Effector memory CD4-positive, alpha-beta T cell (primary cell): ENCODE measurements around the gene RUNX3.
"Not testable (repeated sequence)": the region's sequence is repeated elsewhere in the genome, so short reads cannot be mapped to it uniquely, and the experiment has no call there.

Experiments used
- DNase-seq, 3 donors: peaks; one replicate each; pipeline ENCODE4 v3.0.0-alpha.2; 2020
- H3K27ac ChIP-seq: 2 replicates; pipeline ENCODE4 v1.7.0; 2013; ENCODE audit warnings: mild to moderate bottlenecking, low read length, moderate library complexity; ENCODE audit not compliant: insufficient read depth, poor library complexity, severe bottlenecking
- H3K27me3 ChIP-seq: replicated peaks from 2 replicates; pipeline ENCODE4 v1.7.0; 2013; ENCODE audit warnings: mild to moderate bottlenecking, low read length; ENCODE audit not compliant: insufficient read depth, control insufficient read depth, poor library complexity, severe bottlenecking
- H3K36me3 ChIP-seq: 2 replicates; pipeline ENCODE4 v1.7.0; 2013; ENCODE audit warnings: mild to moderate bottlenecking, low read length, moderate library complexity; ENCODE audit not compliant: control insufficient read depth, insufficient read depth
- H3K4me1 ChIP-seq: 2 replicates; pipeline ENCODE4 v1.7.0; 2013; ENCODE audit warnings: low read length, mild to moderate bottlenecking; ENCODE audit not compliant: control insufficient read depth, insufficient read depth, poor library complexity, severe bottlenecking
- H3K4me3 ChIP-seq: 2 replicates; pipeline ENCODE4 v1.7.0; 2013; ENCODE audit warnings: low read length, low read depth, mild to moderate bottlenecking; ENCODE audit not compliant: insufficient read depth, poor library complexity, severe bottlenecking
- H3K9me3 ChIP-seq: 2 replicates; pipeline ENCODE4 v1.7.0; 2013; ENCODE audit warnings: mild to moderate bottlenecking, low read length, moderate library complexity; ENCODE audit not compliant: control insufficient read depth
- total RNA-seq, 3 donors: gene quantifications; one replicate each; lab custom pipeline; 2026; lab: John Stamatoyannopoulos, UW

Gene RUNX3
- total RNA-seq, result 345 to 370 (median 365) reads per million in 3 donors

DNA sequence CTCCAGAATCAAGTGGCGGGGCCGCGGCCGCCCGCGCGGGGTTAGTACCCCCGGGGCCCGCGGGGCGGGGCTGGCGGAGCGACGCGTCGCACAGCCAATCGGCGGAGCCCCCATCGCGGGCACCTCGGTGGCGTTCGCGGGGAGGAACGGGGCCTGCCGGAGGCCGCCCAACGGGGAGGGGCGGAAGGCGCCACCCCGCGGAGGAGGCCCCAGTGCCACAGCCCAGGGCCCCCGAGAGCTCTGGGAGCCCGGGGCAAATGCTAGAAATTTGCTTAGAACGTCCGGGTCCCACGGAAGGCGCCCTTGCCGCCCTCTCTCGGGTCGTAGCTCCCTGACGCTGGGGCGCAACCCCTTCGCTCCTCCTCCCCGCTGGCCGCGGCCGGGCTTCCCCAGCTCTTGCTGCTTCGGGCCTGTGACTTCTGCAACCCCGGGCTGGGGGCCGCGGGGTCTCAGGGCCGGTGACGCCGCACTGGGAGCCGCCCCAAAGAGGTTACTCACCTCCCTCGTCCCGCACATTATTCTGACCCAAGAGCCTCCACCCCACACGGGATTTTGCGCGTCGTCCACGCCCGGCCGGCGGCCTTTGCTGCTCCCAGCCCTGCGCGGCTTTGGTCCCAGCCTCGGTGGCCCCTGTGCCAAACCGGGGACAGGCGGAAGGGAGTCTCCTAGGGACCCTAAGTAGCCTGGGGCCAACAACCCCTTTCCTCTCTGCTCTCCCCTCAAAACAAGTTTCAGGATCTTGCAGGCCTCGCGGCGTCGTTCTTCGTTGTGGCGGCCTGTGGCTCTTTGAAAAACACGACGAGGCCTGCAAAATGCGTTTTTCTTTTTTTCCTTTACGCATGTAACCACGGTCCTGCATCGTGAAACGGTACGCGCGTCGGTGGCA, at the start of gene RUNX3:
TSS of gene RUNX3 (minus strand) at position 17 of the 886 bp plus-strand sequence. CDS start 408 bp downstream, outside the sequence.
- peak within 1 kb of the TSS; percentile 91 for H3K4me3 ChIP-seq
- H3K9me3 ChIP-seq, result no peaks in the 10 kb centered on the region
- peak within 1 kb of the TSS; percentile 96 for H3K27ac ChIP-seq
- no peaks in the 10 kb centered on the region for H3K27me3 ChIP-seq
- peaks cover 42% of the 10 kb centered on the region for H3K4me1 ChIP-seq
- H3K36me3 ChIP-seq, result peaks cover 18% of the 10 kb centered on the region
- peak; percentile 90 to 91 (median 90) for DNase-seq

DNA sequence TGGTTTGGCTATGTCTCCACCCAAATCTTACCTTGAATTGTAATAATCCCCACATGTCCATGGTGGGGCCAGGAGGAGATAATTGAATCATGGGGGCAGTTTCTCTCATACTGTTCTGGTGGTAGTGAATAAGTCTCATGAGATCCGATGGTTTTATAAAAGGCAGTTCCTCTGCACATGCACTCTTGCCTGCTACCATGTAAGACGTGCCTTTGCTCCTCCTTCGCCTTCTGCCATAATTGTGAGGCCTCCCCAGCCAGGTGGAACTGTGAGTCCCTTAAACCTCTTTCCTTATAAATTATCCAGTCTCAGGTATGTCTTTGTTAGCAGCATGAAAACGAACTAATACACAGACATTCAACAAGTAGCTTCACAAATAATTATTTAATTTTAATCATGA, 49.2 kb upstream of the RUNX3 start:
- not testable (repeated sequence) for H3K4me3 ChIP-seq, H3K36me3 ChIP-seq, DNase-seq, H3K27me3 ChIP-seq, H3K27ac ChIP-seq
- Histone ChIP-seq H3K9me3 (peaks cover 14% of the 10 kb centered on the region), H3K4me1 (peaks cover 22% of the 10 kb centered on the region)

DNA sequence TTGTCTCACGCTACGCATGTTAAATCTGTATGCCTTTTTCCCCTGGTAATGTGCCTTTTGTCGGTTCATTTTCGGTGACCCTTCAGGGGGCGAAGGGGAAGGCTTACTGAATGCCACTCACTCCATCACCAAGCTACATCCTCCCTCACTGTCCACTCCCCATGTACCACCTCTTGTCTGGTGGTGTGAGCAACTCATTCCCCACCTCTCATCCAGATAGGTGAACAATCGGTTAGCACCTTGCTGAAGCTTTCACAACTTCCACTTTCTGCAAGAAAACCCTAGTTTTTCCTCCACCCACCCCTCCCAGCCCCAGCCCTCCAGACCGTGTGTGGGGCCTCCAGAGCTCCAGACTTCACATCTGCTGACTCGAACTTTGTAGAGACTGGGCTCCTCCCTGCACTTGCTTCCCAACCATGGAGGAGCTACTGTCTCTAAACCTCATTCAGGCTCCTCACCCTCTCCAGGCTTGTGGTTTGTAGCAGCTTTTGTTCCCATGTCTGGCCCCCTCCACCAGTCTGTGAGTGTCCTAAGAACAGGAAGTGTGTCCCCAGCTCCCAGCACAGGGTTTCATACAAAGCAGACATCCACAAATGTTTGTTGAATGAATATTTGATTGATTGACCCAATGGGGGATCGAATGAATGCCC, 48.4 kb upstream of the RUNX3 start:
- Histone ChIP-seq H3K36me3 (no peaks in the 10 kb centered on the region), H3K9me3 (peaks cover 14% of the 10 kb centered on the region), H3K4me1 (peaks cover 19% of the 10 kb centered on the region), H3K27ac (no peak overlapping the region), H3K4me3 (no peak overlapping the region), H3K27me3 (no peaks in the 10 kb centered on the region)
- no peak for DNase-seq

DNA sequence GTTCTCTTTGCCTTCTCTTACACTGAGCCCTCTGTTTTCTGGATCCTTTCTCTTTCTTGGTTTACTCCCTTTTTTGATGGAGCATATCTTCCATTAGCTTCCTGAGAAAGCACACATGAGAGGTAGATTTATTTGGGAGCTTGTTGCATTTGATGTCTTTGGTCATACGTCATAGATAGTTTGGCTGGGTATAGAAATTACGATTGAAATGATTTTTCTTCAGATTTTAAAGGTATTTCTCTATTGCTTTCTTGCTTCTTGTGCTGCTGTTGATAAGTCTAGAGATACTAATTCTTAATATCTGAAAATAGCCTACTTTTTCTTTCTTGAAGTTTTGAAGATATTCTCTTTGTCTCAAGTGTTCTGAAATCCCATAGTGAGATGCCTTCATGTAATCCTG, 45.3 kb upstream of the RUNX3 start:
- H3K4me1 ChIP-seq, result peaks cover 16% of the 10 kb centered on the region

GRCh38 chr1:24973315-24973714, 43.2 kb upstream of the RUNX3 start:
- DNase-seq, result no peak
- no peaks in the 10 kb centered on the region for H3K27me3 ChIP-seq
- H3K36me3 ChIP-seq, result no peaks in the 10 kb centered on the region
- no peak overlapping the region for H3K4me3 ChIP-seq
- peaks cover 14% of the 10 kb centered on the region for H3K9me3 ChIP-seq
- H3K27ac ChIP-seq, result no peak overlapping the region
- H3K4me1 ChIP-seq, result peaks cover 16% of the 10 kb centered on the region

More for the DNA sequence above, 45.3 kb upstream of the RUNX3 start:
- no peak for DNase-seq
- no peaks in the 10 kb centered on the region for H3K27me3 ChIP-seq
- peaks cover 14% of the 10 kb centered on the region for H3K9me3 ChIP-seq
- no peaks in the 10 kb centered on the region for H3K36me3 ChIP-seq
- H3K27ac ChIP-seq, result no peak overlapping the region
- no peak overlapping the region for H3K4me3 ChIP-seq

DNA sequence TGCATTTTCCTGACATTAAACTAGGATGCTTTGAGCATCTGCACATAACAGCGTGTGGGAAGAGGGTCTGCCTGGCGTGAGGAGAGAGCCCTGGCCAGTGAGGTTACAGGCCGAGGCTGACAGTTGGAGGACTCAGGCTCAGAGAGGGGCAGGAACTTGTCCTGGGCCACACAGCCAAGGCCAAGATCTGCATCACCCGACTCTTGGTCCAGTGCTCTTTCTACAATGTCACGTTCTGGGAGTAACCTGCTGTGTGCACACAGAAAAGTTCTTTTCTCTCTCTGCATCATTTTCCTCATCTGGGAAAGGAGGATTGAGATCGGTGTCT, 42.8 kb upstream of the RUNX3 start:
- no peaks in the 10 kb centered on the region for H3K27me3 ChIP-seq
- DNase-seq, result no peak
- H3K36me3 ChIP-seq, result no peaks in the 10 kb centered on the region
- no peak overlapping the region for H3K4me3 ChIP-seq
- peaks cover 14% of the 10 kb centered on the region for H3K9me3 ChIP-seq
- H3K4me1 ChIP-seq, result peaks cover 16% of the 10 kb centered on the region
- no peak overlapping the region for H3K27ac ChIP-seq

DNA sequence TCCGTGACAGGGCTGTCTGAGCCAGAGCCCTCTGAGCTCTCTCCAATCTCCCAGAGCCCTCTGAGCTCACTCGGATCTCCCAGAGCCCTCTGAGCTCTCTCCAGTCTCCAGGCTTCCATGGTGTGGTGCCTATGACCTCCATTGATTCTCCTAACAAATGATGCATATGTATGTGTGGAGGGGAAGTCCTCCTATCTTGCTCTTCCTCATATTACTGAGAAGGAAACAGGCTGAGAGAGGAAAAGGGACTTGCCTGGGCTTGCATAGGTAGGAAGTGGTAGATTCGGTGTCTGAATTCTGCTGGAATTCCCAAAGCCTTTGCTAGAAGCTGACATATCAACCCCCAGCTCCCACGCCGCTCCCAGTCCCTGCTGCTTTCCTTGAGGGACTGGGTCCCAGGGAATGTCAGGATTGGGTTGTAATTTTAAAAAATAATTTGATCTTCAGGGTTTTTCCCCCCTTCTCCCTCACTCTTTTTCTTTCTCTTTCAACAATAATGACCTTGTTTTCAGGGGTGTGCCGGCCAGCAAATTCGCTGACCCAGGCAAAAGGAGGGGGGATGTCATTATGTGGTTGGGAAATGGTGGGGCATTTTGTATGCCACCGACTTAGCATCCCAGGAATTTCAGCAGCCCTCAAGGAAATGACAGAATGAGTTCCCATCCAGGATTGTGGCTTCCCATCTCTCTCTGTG, 42.3 kb upstream of the RUNX3 start:
- H3K9me3 ChIP-seq, result peaks cover 14% of the 10 kb centered on the region
- H3K36me3 ChIP-seq, result no peaks in the 10 kb centered on the region
- no peak overlapping the region for H3K4me3 ChIP-seq
- H3K27me3 ChIP-seq, result no peaks in the 10 kb centered on the region
- DNase-seq, result no peak
- H3K27ac ChIP-seq, result no peak overlapping the region
- peaks cover 16% of the 10 kb centered on the region for H3K4me1 ChIP-seq

- peaks cover 17% of the 10 kb centered on the region for H3K4me1 ChIP-seq
- no peak for DNase-seq
These were observed 41.1 kb upstream of the RUNX3 start for GRCh38 chr1:24970926-24971875.

GRCh38 chr1:24970399-24970753, 40.3 kb upstream of the RUNX3 start:
- H3K27me3 ChIP-seq, result no peaks in the 10 kb centered on the region
- peaks cover 25% of the 10 kb centered on the region for H3K4me1 ChIP-seq
- no peaks in the 10 kb centered on the region for H3K36me3 ChIP-seq
- H3K27ac ChIP-seq, result no peak overlapping the region
- H3K9me3 ChIP-seq, result peaks cover 5% of the 10 kb centered on the region
- DNase-seq, result no peak
- no peak overlapping the region for H3K4me3 ChIP-seq

More at GRCh38 chr1:24970926-24971875, 41.1 kb upstream of the RUNX3 start:
- Histone ChIP-seq H3K27me3 (no peaks in the 10 kb centered on the region), H3K4me3 (no peak overlapping the region), H3K9me3 (peaks cover 10% of the 10 kb centered on the region), H3K36me3 (no peaks in the 10 kb centered on the region), H3K27ac (no peak overlapping the region)
